H1 (cell line): ENCODE results near the gene GPC4. TPM values are rescaled to one million over a fixed set of nuclear protein-coding genes. Genes with fewer than 3 reads are reported as not detected.

Experiments used
- CTCF ChIA-PET: fragments of 300-600 bp; sonication (Branson Sonifier 250); formaldehyde crosslinking; loops from one replicate; lab custom pipeline; 2021; ENCODE audit not compliant: partially characterized antibody; lab: Charles Lee
- POLR2A ChIA-PET: fragments of 300-600 bp; sonication (Branson Sonifier 250); formaldehyde crosslinking; loops from one replicate; lab custom pipeline; 2021; ENCODE audit warnings: inconsistent platforms; ENCODE audit not compliant: partially characterized antibody; lab: Charles Lee
- DNase-seq, 2 experiments: peaks; one replicate each; pipeline versions ENCODE4 v3.0.0 to v3.0.0-alpha.2; 2010 to 2022; ENCODE audit warnings: low spot score in 2 of 2, low read depth in 1 of 2, mixed read lengths in 1 of 2
- FAIRE-seq: peaks from 2 replicates; lab custom pipeline; 2011; peaks lifted over from hg19 to GRCh38; lab: Jason Lieb, UNC
- H2AFZ ChIP-seq: 2 replicates; pipeline ENCODE4 v1.8.1; 2012; ENCODE audit warnings: low read length, inconsistent platforms
- H2AK5ac ChIP-seq: 2 replicates; pipeline ENCODE4 v1.6.1; 2013; ENCODE audit warnings: low read depth, low read length
- H2BK120ac ChIP-seq: replicated peaks from 2 replicates; pipeline ENCODE3; 2013; ENCODE audit warnings: low read depth, low read length, inconsistent platforms
- H2BK12ac ChIP-seq: 2 replicates; pipeline ENCODE4 v1.6.1; 2013; ENCODE audit warnings: low read depth, low read length
- H2BK15ac ChIP-seq: 2 replicates; pipeline ENCODE4 v1.6.1; 2013; ENCODE audit warnings: low read length
- H2BK20ac ChIP-seq: 2 replicates; pipeline ENCODE4 v1.6.1; 2013; ENCODE audit warnings: low read length
- H2BK5ac ChIP-seq: 2 replicates; pipeline ENCODE4 v1.6.1; 2013; ENCODE audit warnings: low read depth, low read length
- H3K14ac ChIP-seq: 2 replicates; pipeline ENCODE4 v1.6.1; 2013; ENCODE audit warnings: inconsistent platforms; ENCODE audit not compliant: insufficient read length
- H3K18ac ChIP-seq: 2 replicates; pipeline ENCODE4 v1.6.1; 2013; ENCODE audit warnings: low read length; ENCODE audit errors: extremely low read depth
- H3K23ac ChIP-seq: 2 replicates; pipeline ENCODE4 v1.6.1; 2013; ENCODE audit warnings: inconsistent platforms; ENCODE audit not compliant: insufficient read length
- H3K23me2 ChIP-seq: 2 replicates; pipeline ENCODE4 v1.6.1; 2013; ENCODE audit warnings: low read depth, low read length
- H3K27ac ChIP-seq: 2 replicates; pipeline ENCODE4 v1.6.1; 2011; ENCODE audit warnings: low read depth, low read length, inconsistent platforms
- H3K27me3 ChIP-seq, 4 experiments: replicated peaks in 1 of 4; 1 replicate in 1 of 4; 2 replicates in 3 of 4; pipeline versions ENCODE4 v1.6.1 to v1.8.1; 2011 to 2013; ENCODE audit warnings: low read length in 3 of 4, mild to moderate bottlenecking in 3 of 4, inconsistent platforms in 2 of 4, mixed read lengths in 2 of 4, moderate library complexity in 1 of 4; ENCODE audit not compliant: control insufficient read depth in 3 of 4, insufficient read depth in 3 of 4; ENCODE audit errors: extremely low read depth in 1 of 4
- H3K36me3 ChIP-seq, 4 experiments: 2 replicates each; pipeline versions ENCODE4 v1.6.1 to v1.8.1; 2011 to 2013; ENCODE audit warnings: mild to moderate bottlenecking in 4 of 4, low read length in 3 of 4, moderate library complexity in 2 of 4, control low read depth in 1 of 4, inconsistent platforms in 1 of 4; ENCODE audit not compliant: insufficient read depth in 4 of 4, control insufficient read depth in 2 of 4
- H3K4ac ChIP-seq: replicated peaks from 2 replicates; pipeline ENCODE3; 2013; ENCODE audit warnings: low read length, low read depth, mixed read lengths, inconsistent platforms; ENCODE audit not compliant: insufficient read length
- H3K4me1 ChIP-seq, 4 experiments: replicated peaks in 1 of 4; 1 replicate in 1 of 4; 2 replicates in 3 of 4; pipeline versions ENCODE4 v1.6.1 to v1.8.1; 2011 to 2013; ENCODE audit warnings: low read length in 3 of 4, inconsistent platforms in 2 of 4, mixed read lengths in 1 of 4; ENCODE audit not compliant: insufficient read depth in 4 of 4, control insufficient read depth in 3 of 4
- H3K4me2 ChIP-seq, 2 experiments: 2 replicates each; pipeline versions ENCODE4 v1.6.1 to v1.8.1; 2011 to 2013; ENCODE audit warnings: low read depth in 2 of 2, low read length in 2 of 2, control low read depth in 1 of 2, inconsistent platforms in 1 of 2, mild to moderate bottlenecking in 1 of 2; ENCODE audit not compliant: insufficient read depth in 1 of 2
- H3K4me3 ChIP-seq, 4 experiments: fragments of 200-600, 300-600 bp in 1 of 4; sonication (generic), shearing (Covaris generic), sonication (Bioruptor Twin) in 1 of 4; 2 replicates each; pipeline versions ENCODE4 v1.5.1 to v1.8.1; 2011 to 2016; ENCODE audit warnings: low read length in 4 of 4, low read depth in 3 of 4, control low read depth in 2 of 4, inconsistent platforms in 2 of 4, mild to moderate bottlenecking in 2 of 4, mixed read lengths in 1 of 4, moderate library complexity in 1 of 4; ENCODE audit not compliant: insufficient read depth in 2 of 4; ENCODE audit errors: extremely low read depth in 1 of 4
- H3K56ac ChIP-seq: replicated peaks from 2 replicates; pipeline ENCODE3; 2013; ENCODE audit warnings: low read depth, mild to moderate bottlenecking, mixed read lengths, low read length, inconsistent platforms; ENCODE audit not compliant: insufficient read length
- H3K79me1 ChIP-seq: 2 replicates; pipeline ENCODE4 v1.6.1; 2013; ENCODE audit warnings: low read depth, low read length, control low read depth
- H3K79me2 ChIP-seq, 2 experiments: 2 replicates each; pipeline versions ENCODE4 v1.6.1 to v1.8.1; 2012 to 2013; ENCODE audit warnings: low read length in 2 of 2, mild to moderate bottlenecking in 2 of 2, inconsistent platforms in 1 of 2; ENCODE audit not compliant: insufficient read depth in 2 of 2, control insufficient read depth in 1 of 2
- H3K9ac ChIP-seq, 4 experiments: replicated peaks in 1 of 4; 1 replicate in 1 of 4; 2 replicates in 3 of 4; pipeline versions ENCODE4 v1.6.1 to v1.8.1; 2011 to 2013; ENCODE audit warnings: low read depth in 3 of 4, low read length in 3 of 4, control low read depth in 2 of 4, mild to moderate bottlenecking in 2 of 4, moderate library complexity in 2 of 4, inconsistent platforms in 1 of 4; ENCODE audit errors: extremely low read depth in 1 of 4
- H3K9me3 ChIP-seq, 2 experiments: 2 replicates each; pipeline versions ENCODE4 v1.6.1 to v1.8.1; 2012 to 2013; ENCODE audit warnings: mild to moderate bottlenecking in 2 of 2, moderate library complexity in 2 of 2, control low read depth in 1 of 2, inconsistent platforms in 1 of 2, low read depth in 1 of 2, low read length in 1 of 2, mixed read lengths in 1 of 2; ENCODE audit not compliant: insufficient read depth in 2 of 2
- H4K20me1 ChIP-seq, 2 experiments: replicated peaks in 1 of 2; 2 replicates each; pipeline versions ENCODE3 to v1.8.1; 2011 to 2013; ENCODE audit warnings: inconsistent platforms in 2 of 2, low read length in 2 of 2, mild to moderate bottlenecking in 1 of 2; ENCODE audit not compliant: insufficient read depth in 2 of 2, control insufficient read depth in 1 of 2
- H4K5ac ChIP-seq: 2 replicates; pipeline ENCODE4 v1.6.1; 2013; ENCODE audit warnings: low read length, low read depth, mixed read lengths, inconsistent platforms; ENCODE audit not compliant: insufficient read length
- H4K8ac ChIP-seq: 2 replicates; pipeline ENCODE4 v1.8.0; 2013; ENCODE audit warnings: mild to moderate bottlenecking, moderate library complexity, low read length, inconsistent platforms; ENCODE audit not compliant: insufficient read depth; ENCODE audit errors: extremely low read depth
- H4K91ac ChIP-seq: replicated peaks from 2 replicates; pipeline ENCODE3; 2013; ENCODE audit warnings: low read length, mixed read lengths, inconsistent platforms; ENCODE audit not compliant: insufficient read length
- ASH2L ChIP-seq: fragments of 200-600, 300-600 bp; sonication (generic); IDR thresholded peaks from one replicate; pipeline ENCODE4 v1.7.1; 2017; ENCODE audit warnings: low read length
- HDAC6 ChIP-seq: IDR thresholded peaks from one replicate; pipeline ENCODE4 v1.7.1; 2012; ENCODE audit warnings: low read depth, mild to moderate bottlenecking, inconsistent platforms, low read length, moderate library complexity
- MAFK ChIP-seq: IDR thresholded peaks from 2 replicates; pipeline ENCODE4 v1.6.1; 2012; ENCODE audit warnings: low read depth, mild to moderate bottlenecking, improper control_type of control experiment, low read length
- NRF1 ChIP-seq: IDR thresholded peaks from 2 replicates; pipeline ENCODE4 v1.6.1; 2011; ENCODE audit warnings: mild to moderate bottlenecking, low read depth, low read length, improper control_type of control experiment
- RXRA ChIP-seq: IDR thresholded peaks from 2 replicates; pipeline ENCODE4 v1.6.1; 2011; ENCODE audit warnings: low read depth, mild to moderate bottlenecking, low read length, moderate library complexity; ENCODE audit not compliant: insufficient read depth
- SIN3A ChIP-seq, 2 experiments: IDR thresholded peaks in 1 of 2; conservative IDR thresholded peaks in 1 of 2; 2 replicates each; pipeline ENCODE4 v1.6.1; 2011 to 2012; ENCODE audit warnings: low read length in 2 of 2, improper control_type of control experiment in 1 of 2, low read depth in 1 of 2, mild to moderate bottlenecking in 1 of 2
- SUZ12 ChIP-seq: fragments of 200-600 bp; sonication (generic); IDR thresholded peaks from 2 replicates; pipeline ENCODE4 v1.6.1; 2012; ENCODE audit warnings: mild to moderate bottlenecking, inconsistent platforms, low read length, moderate library complexity, mixed read lengths
- ZNF274 ChIP-seq: IDR thresholded peaks from 2 replicates; pipeline ENCODE4 v1.7.0; 2012; ENCODE audit warnings: low read length, borderline replicate concordance; ENCODE audit errors: extremely low read depth
- WGBS, 2 experiments: shearing (Covaris generic) in 1 of 2; methylation state at CpG; one replicate each; pipeline versions ENCODE4 v1.1.6 to v1.1.7; 2013 to 2015; ENCODE audit warnings: low lambda C conversion rate in 2 of 2, mixed read lengths in 2 of 2, inconsistent platforms in 1 of 2, low coverage in 1 of 2, missing lambda C conversion rate in 1 of 2; ENCODE audit not compliant: insufficient replicate concordance in 2 of 2, insufficient coverage in 1 of 2, insufficient read length in 1 of 2; ENCODE audit errors: extremely low coverage in 1 of 2, missing lambda C conversion rate in 1 of 2; 5-methylcytosine and 5-hydroxymethylcytosine counted together
- polyA plus RNA-seq, 7 experiments: library from polyadenylated mRNA; depleted of rRNA in 3 of 7; stranded (reverse) in 5 of 7; unstranded in 2 of 7; fragments of >200 nt in 5 of 7; fragments of 200-250 nt in 2 of 7; gene quantifications; 1 replicate in 5 of 7; 2 replicates in 1 of 7; 4 replicates in 1 of 7; pipeline versions ENCODE4 v1.2.1 to v1.2.3, GENCODE V29; 2011 to 2013; ENCODE audit warnings: missing spikeins in 2 of 7, mixed read lengths in 2 of 7
- total RNA-seq: library from RNA; stranded (reverse); fragmentation: NEBNext Ultra II Directional; extraction: Animal tissue kit (Norgen Biotek cat#: 25700); gene quantifications from 2 replicates; pipeline ENCODE4 v1.2.1, GENCODE V29; 2021

The GPC4 gene
- total and polyA plus RNA-seq, 2 of the 8 experiments (the other 6 are each of a cell fraction or from before 2014, with no cell fraction given), result 46.8 to 230 TPM

DNA sequence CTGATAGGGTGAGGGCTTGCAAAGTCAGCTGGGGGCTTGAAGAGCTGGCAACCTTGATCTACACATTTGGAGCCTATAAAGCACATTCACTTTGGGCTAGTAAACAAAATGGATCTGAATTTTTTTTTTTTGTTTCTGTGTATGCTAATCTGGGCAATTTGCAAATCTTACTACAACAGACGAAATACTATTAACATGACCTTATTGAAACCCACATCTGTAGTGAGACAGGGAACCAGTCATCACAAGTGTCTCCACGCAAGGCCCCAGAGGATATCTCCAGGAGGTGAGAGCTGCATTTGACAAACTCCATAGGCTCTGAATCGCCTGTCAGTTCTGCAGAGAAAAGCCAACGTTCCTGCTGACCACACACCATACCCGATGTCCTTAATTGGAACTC lies 164.1 kb downstream of the GPC4 start:
- Histone ChIP-seq H2BK12ac (no peak overlapping the region), H3K79me1 (no peaks in the 10 kb centered on the region), H2BK20ac (no peak overlapping the region), H2BK120ac (no peak overlapping the region), H3K4ac (no peak overlapping the region), H3K4me1 (peaks cover 0 to 6% (median 2%) of the 10 kb centered on the region in 4 experiments; a peak in 3 of 7 replicates), H3K4me3 (no peak overlapping the region), H3K23ac (no peak overlapping the region), H2BK5ac (no peak overlapping the region), H3K56ac (no peak overlapping the region), H2AFZ (no peak overlapping the region), H3K9me3 (peaks cover 5 to 6% of the 10 kb centered on the region in 2 experiments; a peak in 1 of 4 replicates), H4K8ac (no peak overlapping the region), H3K27ac (no peak overlapping the region), H3K36me3 (no peaks in the 10 kb centered on the region), H3K79me2 (no peaks in the 10 kb centered on the region), H4K20me1 (no peaks in the 10 kb centered on the region), H3K14ac (no peak overlapping the region), H2BK15ac (no peak overlapping the region), H3K23me2 (no peaks in the 10 kb centered on the region), H4K5ac (no peak overlapping the region), H3K4me2 (no peak overlapping the region), H3K18ac (no peak overlapping the region), H2AK5ac (no peak overlapping the region), H3K9ac (no peak overlapping the region), H4K91ac (no peak overlapping the region), H3K27me3 (no peaks in the 10 kb centered on the region)
- 73% methylated on average over 5 of the region's 5 CpGs; no CpG with 5 or more reads in 1 of the 2 experiments for WGBS, 2 experiments
- TF ChIP-seq ZNF274 (no peak), ASH2L (no peak), RXRA (no peak), NRF1 (no peak), MAFK (no peak), SIN3A (conservative IDR thresholded peaks at IDR 0.05 in 1 of 2, IDR thresholded peaks at IDR 0.05 in 1 of 2; ENCODE audit: low read depth in 1 of 2, low read length in 2 of 2) (no peak), HDAC6 (no peak), SUZ12 (no peak)
- FAIRE-seq, result no peak
- DNase-seq, result no peak
- POLR2A ChIA-PET, result interaction anchor here (0.9 kb wide), 1 partner anchor 15 kb away, joined by 3 read pairs; no protein-coding TSS in a partner anchor
- CTCF ChIA-PET, result interaction anchor here (0.7 to 1.1 kb wide), 2 partner anchors 22 to 1564 kb away, joined by 3 to 4 read pairs; no protein-coding TSS in a partner anchor
